GM21367 (cell line): ENCODE measurements around the gene PRPSAP1.
"Not testable (repeated sequence)": the region's sequence is repeated elsewhere in the genome, so short reads cannot be mapped to it uniquely, and the experiment has no call there.

ENCODE experiments used
- ATAC-seq: cut with Tn5 transposase; IDR thresholded peaks from one replicate; pipeline ENCODE4 v1.9.1; 2021; ENCODE audit not compliant: unreplicated experiment

Gene PRPSAP1

GRCh38 chr17:76327696-76328095 lies 26.0 kb downstream of the PRPSAP1 start:
- ATAC-seq = no peak

- ATAC-seq = no peak
These were observed 27.4 kb downstream of the PRPSAP1 start for GRCh38 chr17:76326306-76326705.

- no peak for ATAC-seq
These were observed 35.1 kb downstream of the PRPSAP1 start for GRCh38 chr17:76318586-76318985.

GRCh38 chr17:76317535-76317934 lies 36.2 kb downstream of the PRPSAP1 start:
- no peak for ATAC-seq

GRCh38 chr17:76314392-76315227 lies 39.1 kb downstream of the PRPSAP1 start:
- no peak for ATAC-seq

- ATAC-seq = no peak
These were observed 41.0 kb downstream of the PRPSAP1 start for GRCh38 chr17:76312735-76313134.

GRCh38 chr17:76309461-76309860 lies 44.3 kb downstream of the PRPSAP1 start:
- no peak for ATAC-seq

GRCh38 chr17:76307966-76308338 lies 45.8 kb downstream of the PRPSAP1 start, which contains the start of gene QRICH2:
Gene QRICH2 (minus strand): TSS chr17:76308276. CDS start chr17:76307998, 278 bp downstream.
- no peak for ATAC-seq

- ATAC-seq = no peak
These were observed 46.3 kb downstream of the PRPSAP1 start for GRCh38 chr17:76307299-76307965.

- ATAC-seq = not testable (repeated sequence)
These were observed 48.6 kb downstream of the PRPSAP1 start for GRCh38 chr17:76305135-76305454.

GRCh38 chr17:76304226-76305134 lies 49.2 kb downstream of the PRPSAP1 start:
- ATAC-seq = no peak

GRCh38 chr17:76297436-76297835 lies 56.3 kb downstream of the PRPSAP1 start:
- no peak for ATAC-seq

GRCh38 chr17:76296889-76297288 lies 56.8 kb downstream of the PRPSAP1 start:
- ATAC-seq = no peak

- ATAC-seq = no peak
These were observed 57.5 kb downstream of the PRPSAP1 start for GRCh38 chr17:76296186-76296585.

GRCh38 chr17:76293106-76293505 lies 60.6 kb downstream of the PRPSAP1 start:
- no peak for ATAC-seq

GRCh38 chr17:76292567-76292966 lies 61.1 kb downstream of the PRPSAP1 start:
- no peak for ATAC-seq

GRCh38 chr17:76281573-76282371 lies 71.9 kb downstream of the PRPSAP1 start:
- ATAC-seq = no peak

- no peak for ATAC-seq
These were observed 73.1 kb downstream of the PRPSAP1 start for GRCh38 chr17:76280650-76281049.

- ATAC-seq = no peak
These were observed 73.9 kb downstream of the PRPSAP1 start for GRCh38 chr17:76279742-76280287.
